Endodermal cell (in vitro differentiated cells): Measurements from ENCODE around the gene BMAL2. TPM values are rescaled to one million over a fixed set of nuclear protein-coding genes. Genes with fewer than 3 reads are reported as not detected.

Experiments
- DNase-seq: peaks from one replicate; pipeline ENCODE4 v3.0.0-alpha.2; 2017
- H3K27ac ChIP-seq: 2 replicates; pipeline ENCODE4 v1.5.1; 2013; ENCODE audit warnings: mild to moderate bottlenecking, low read depth, low read length, moderate library complexity
- H3K27me3 ChIP-seq: 2 replicates; pipeline ENCODE4 v1.6.1; 2013; ENCODE audit warnings: mild to moderate bottlenecking, low read length, moderate library complexity; ENCODE audit not compliant: insufficient read depth, control insufficient read depth, poor library complexity, severe bottlenecking
- H3K36me3 ChIP-seq: 2 replicates; pipeline ENCODE4 v1.7.0; 2013; ENCODE audit warnings: mild to moderate bottlenecking, low read length, moderate library complexity; ENCODE audit not compliant: control insufficient read depth, insufficient read depth
- H3K4me1 ChIP-seq: one replicate; pipeline ENCODE4 v1.7.0; 2013; ENCODE audit warnings: low read length; ENCODE audit not compliant: control insufficient read depth, insufficient read depth
- H3K4me3 ChIP-seq: 2 replicates; pipeline ENCODE4 v1.5.1; 2013; ENCODE audit warnings: mild to moderate bottlenecking, low read length, moderate library complexity
- H3K9ac ChIP-seq: 2 replicates; pipeline ENCODE4 v1.6.1; 2013; ENCODE audit warnings: mild to moderate bottlenecking, low read length, moderate library complexity; ENCODE audit not compliant: poor library complexity, severe bottlenecking; ENCODE audit errors: extremely low read depth
- H3K9me3 ChIP-seq: 2 replicates; pipeline ENCODE4 v1.6.1; 2013; ENCODE audit warnings: mild to moderate bottlenecking, low read length, moderate library complexity; ENCODE audit not compliant: control insufficient read depth
- H3K27ac Mint-ChIP-seq: 2 replicates; pipeline ENCODE4 v1.8.0; 2020; ENCODE audit warnings: mixed read lengths
- H3K27me3 Mint-ChIP-seq: 2 replicates; pipeline ENCODE4 v1.8.0; 2021; ENCODE audit warnings: mild to moderate bottlenecking, mixed read lengths; ENCODE audit not compliant: insufficient read depth
- H3K36me3 Mint-ChIP-seq: 2 replicates; pipeline ENCODE4 v1.8.0; 2020; ENCODE audit warnings: low read depth, mixed read lengths
- H3K4me1 Mint-ChIP-seq: 2 replicates; pipeline ENCODE4 v1.8.0; 2020; ENCODE audit warnings: mixed read lengths
- H3K4me3 Mint-ChIP-seq: 2 replicates; pipeline ENCODE4 v1.8.0; 2020; ENCODE audit warnings: mild to moderate bottlenecking, moderate library complexity, mixed read lengths
- H3K9me3 Mint-ChIP-seq: 2 replicates; pipeline ENCODE4 v1.8.0; 2020; ENCODE audit warnings: mild to moderate bottlenecking, mixed read lengths
- WGBS, 2 experiments: methylation state at CpG; one replicate each; pipeline versions ENCODE4 v1.1.5 to v1.1.7; 2013; ENCODE audit warnings: missing lambda C conversion rate in 2 of 2, mixed read lengths in 1 of 2; ENCODE audit not compliant: insufficient coverage in 1 of 2, insufficient read length in 1 of 2; 5-methylcytosine and 5-hydroxymethylcytosine counted together
- total RNA-seq, 2 donors: library from RNA; stranded (reverse); fragmentation: NEBNext Ultra II Directional in 1 of 2; extraction: Animal tissue kit (Norgen Biotek cat#: 25700) in 1 of 2; gene quantifications; 2 replicates in 1 of 2; 3 replicates in 1 of 2; pipeline ENCODE4 v1.2.1, GENCODE V29; 2021
- TF ChIP-seq, protein P1 (sequence below): fragments of 200-600 bp; sonication (generic); conservative IDR thresholded peaks from 2 replicates; pipeline ENCODE4 v1.5.0; 2021; ENCODE audit warnings: antibody characterized with exemption, mild to moderate bottlenecking

BMAL2 gene
- total RNA-seq, 2 donors from 2014 or later = 20.3 to 31.0 TPM

DNA sequence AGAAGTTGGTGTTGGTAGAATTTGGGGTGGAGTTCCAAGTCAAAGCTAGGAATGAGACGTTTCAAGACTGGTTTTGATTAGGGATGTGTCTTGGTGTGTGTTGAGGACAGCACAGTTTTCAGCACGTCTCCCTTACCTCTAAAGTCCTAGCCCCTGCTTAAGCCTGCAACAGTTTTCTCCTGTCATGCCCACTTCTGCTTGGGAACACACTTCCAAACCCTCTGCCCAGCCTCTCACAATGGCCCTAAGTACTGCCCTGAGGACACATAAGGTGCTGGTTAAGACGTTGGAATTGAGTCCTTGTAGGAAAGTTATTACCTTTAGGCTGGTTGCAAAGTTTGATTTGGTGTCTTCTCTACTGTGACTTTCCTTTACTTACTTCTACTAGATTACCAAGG lies 710 bp upstream of the BMAL2 start:
- Histone ChIP-seq H3K27me3 (peaks cover 20% of the 10 kb centered on the region), H3K27ac (no peak overlapping the region), H3K36me3 (peaks cover 3% of the 10 kb centered on the region), H3K4me3 (peak overlapping the region; percentile 76), H3K9ac (no peak overlapping the region), H3K4me1 (no peaks in the 10 kb centered on the region), H3K9me3 (no peaks in the 10 kb centered on the region)
- H3K27me3 Mint-ChIP-seq = peaks cover 43% of the 10 kb centered on the region
- 63% methylated on average over 3 of the region's 3 CpGs; no CpG with 5 or more reads in 1 of the 2 experiments for WGBS, 2 experiments
- H3K36me3 Mint-ChIP-seq = peaks cover 2% of the 10 kb centered on the region
- DNase-seq = no peak
- H3K4me1 Mint-ChIP-seq = peaks cover 25% of the 10 kb centered on the region
- H3K9me3 Mint-ChIP-seq = no peaks in the 10 kb centered on the region
- H3K27ac Mint-ChIP-seq = peak overlapping the region; percentile 47
- peak overlapping the region; percentile 76 for H3K4me3 Mint-ChIP-seq
- TF ChIP-seq, protein P1, sequence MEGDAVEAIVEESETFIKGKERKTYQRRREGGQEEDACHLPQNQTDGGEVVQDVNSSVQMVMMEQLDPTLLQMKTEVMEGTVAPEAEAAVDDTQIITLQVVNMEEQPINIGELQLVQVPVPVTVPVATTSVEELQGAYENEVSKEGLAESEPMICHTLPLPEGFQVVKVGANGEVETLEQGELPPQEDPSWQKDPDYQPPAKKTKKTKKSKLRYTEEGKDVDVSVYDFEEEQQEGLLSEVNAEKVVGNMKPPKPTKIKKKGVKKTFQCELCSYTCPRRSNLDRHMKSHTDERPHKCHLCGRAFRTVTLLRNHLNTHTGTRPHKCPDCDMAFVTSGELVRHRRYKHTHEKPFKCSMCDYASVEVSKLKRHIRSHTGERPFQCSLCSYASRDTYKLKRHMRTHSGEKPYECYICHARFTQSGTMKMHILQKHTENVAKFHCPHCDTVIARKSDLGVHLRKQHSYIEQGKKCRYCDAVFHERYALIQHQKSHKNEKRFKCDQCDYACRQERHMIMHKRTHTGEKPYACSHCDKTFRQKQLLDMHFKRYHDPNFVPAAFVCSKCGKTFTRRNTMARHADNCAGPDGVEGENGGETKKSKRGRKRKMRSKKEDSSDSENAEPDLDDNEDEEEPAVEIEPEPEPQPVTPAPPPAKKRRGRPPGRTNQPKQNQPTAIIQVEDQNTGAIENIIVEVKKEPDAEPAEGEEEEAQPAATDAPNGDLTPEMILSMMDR = no peak

DNA sequence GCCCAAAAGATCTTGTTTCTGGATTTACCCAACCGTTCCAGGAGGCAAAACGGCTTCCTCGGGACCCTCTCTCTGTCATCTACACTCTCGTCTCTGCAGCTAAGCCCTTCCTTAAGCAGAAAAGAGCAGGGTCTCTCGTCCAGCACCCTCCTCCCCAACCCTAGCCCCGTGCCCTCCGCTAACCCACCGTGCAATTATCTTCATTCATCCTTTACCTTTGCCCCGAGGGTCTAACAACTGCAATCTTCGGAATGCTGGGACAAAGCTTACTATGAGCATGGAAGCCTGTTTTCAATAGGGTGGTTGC lies 276 bp upstream of the BMAL2 start:
- H3K4me3 Mint-ChIP-seq = peak overlapping the region; percentile 76
- peaks cover 3% of the 10 kb centered on the region for H3K4me1 ChIP-seq
- peak overlapping the region; percentile 47 for H3K27ac Mint-ChIP-seq

DNA sequence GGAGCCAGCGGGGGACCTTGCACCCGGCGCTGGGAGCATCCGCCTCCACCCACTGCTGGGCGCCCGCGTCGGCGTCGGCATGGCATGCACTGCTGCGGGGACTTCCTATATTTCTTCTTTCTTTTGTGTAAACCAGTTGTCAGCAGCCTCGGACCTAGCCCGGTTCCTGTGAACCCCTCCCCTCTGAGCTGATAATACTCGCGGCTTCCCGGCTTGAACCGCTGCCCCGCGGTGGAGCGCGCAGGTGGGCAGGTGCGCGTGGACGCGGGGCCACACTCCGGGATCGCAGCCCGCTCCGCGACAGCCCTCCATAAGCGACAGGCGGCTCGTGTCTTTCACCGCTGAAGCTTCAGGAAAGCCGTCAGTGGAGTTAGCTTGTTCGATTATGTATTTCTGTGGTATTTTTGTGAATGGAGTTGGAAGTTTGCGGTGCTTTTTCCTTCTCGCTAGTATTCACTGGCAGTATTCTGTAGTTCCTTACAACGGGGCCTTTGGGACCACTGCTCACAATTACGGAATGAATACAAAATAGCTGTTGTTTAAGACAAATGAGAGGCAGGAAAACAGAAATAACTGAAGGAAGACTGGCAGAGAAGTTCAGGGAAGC lies 870 bp downstream of the BMAL2 start:
- peak overlapping the region; percentile 73 for H3K27ac Mint-ChIP-seq
- H3K4me1 Mint-ChIP-seq = peaks cover 37% of the 10 kb centered on the region
- Histone ChIP-seq H3K27me3 (peaks cover 20% of the 10 kb centered on the region), H3K9ac (peak overlapping the region; percentile 22), H3K36me3 (no peaks in the 10 kb centered on the region), H3K4me3 (peak overlapping the region; percentile 84), H3K9me3 (no peaks in the 10 kb centered on the region), H3K4me1 (peaks cover 9% of the 10 kb centered on the region), H3K27ac (no peak overlapping the region)
- peak overlapping the region; percentile 76 for H3K4me3 Mint-ChIP-seq
- peaks cover 43% of the 10 kb centered on the region for H3K27me3 Mint-ChIP-seq
- no peaks in the 10 kb centered on the region for H3K36me3 Mint-ChIP-seq
- no peak for DNase-seq
- 1 to 3% methylated on average over 11 to 40 of the region's 40 CpGs for WGBS, 2 experiments
- no peaks in the 10 kb centered on the region for H3K9me3 Mint-ChIP-seq
- TF ChIP-seq, protein P1 = no peak

More for the DNA sequence above, 276 bp upstream of the BMAL2 start:
- Mint-ChIP-seq H3K9me3 (no peaks in the 10 kb centered on the region), H3K36me3 (peaks cover 1% of the 10 kb centered on the region), H3K27me3 (peaks cover 43% of the 10 kb centered on the region), H3K4me1 (peaks cover 26% of the 10 kb centered on the region)
- Histone ChIP-seq H3K9me3 (no peaks in the 10 kb centered on the region), H3K27ac (no peak overlapping the region), H3K9ac (no peak overlapping the region), H3K36me3 (peaks cover 3% of the 10 kb centered on the region), H3K4me3 (peak overlapping the region; percentile 76), H3K27me3 (peaks cover 20% of the 10 kb centered on the region)
- TF ChIP-seq, protein P1 = no peak
- no peak for DNase-seq
- WGBS, 2 experiments = 14 to 31% methylated on average over 4 to 10 of the region's 10 CpGs
